Measurements from ENCODE around the gene ASCC2.
"Not testable (repeated sequence)": the region's sequence is repeated elsewhere in the genome, so short reads cannot be mapped to it uniquely, and the experiment has no call there.

Gene ASCC2

DNA sequence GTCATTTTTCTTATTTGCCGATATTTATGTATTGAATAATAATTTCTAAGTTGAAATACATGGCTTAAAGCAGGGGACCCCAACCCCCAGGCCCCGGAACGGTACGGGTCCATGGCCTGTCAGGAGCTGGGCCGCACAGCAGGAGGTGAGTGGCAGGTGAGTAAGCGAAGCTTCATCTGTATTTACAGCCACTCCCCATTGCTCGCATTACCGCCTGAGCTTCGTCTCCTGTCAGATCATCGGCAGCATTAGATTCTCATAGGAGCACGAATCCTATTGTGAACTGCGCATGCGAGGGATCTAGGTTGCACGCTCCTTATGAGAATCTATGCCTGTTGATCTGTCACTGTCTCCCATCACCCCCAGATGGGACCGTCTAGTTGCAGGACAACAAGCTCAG is 75.8 kb downstream of the ASCC2 start:
- TF ChIP-seq, protein P1, sequence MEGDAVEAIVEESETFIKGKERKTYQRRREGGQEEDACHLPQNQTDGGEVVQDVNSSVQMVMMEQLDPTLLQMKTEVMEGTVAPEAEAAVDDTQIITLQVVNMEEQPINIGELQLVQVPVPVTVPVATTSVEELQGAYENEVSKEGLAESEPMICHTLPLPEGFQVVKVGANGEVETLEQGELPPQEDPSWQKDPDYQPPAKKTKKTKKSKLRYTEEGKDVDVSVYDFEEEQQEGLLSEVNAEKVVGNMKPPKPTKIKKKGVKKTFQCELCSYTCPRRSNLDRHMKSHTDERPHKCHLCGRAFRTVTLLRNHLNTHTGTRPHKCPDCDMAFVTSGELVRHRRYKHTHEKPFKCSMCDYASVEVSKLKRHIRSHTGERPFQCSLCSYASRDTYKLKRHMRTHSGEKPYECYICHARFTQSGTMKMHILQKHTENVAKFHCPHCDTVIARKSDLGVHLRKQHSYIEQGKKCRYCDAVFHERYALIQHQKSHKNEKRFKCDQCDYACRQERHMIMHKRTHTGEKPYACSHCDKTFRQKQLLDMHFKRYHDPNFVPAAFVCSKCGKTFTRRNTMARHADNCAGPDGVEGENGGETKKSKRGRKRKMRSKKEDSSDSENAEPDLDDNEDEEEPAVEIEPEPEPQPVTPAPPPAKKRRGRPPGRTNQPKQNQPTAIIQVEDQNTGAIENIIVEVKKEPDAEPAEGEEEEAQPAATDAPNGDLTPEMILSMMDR (IDR thresholded peaks at IDR 0.05; ENCODE audit: control extremely low read depth, extremely low read depth, low read depth, missing control alignments): no peak
- POLR2A ChIA-PET: no interaction called here
- CTCF ChIA-PET: interaction anchor here (0.8 to 2.0 kb wide), 4 partner anchors 11 to 326 kb away, joined by 3 to 4 read pairs (median 3); no protein-coding TSS in a partner anchor
- no peak for DNase-seq (ENCODE audit: extremely low spot score)

DNA sequence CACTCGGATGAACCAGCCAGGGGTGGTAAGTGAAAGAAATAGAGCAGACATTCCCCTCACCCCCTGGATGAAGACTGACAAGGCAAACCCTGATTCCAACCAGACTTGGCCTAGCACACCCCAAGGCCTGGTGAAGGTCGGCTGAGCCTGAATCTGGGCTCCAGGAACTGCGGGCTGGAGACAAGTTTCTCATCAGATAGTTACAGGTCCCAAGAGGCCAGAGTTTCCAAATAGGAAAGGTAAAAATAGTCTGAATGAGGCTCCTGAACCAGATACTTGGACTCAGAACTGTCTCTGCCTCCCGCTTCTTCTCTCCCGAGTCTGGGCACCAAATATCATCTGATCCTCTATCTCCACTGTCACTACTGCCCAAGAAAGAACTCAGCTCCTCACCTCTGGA is 79.1 kb downstream of the ASCC2 start:
- POLR2A ChIA-PET: no interaction called here
- CTCF ChIA-PET: no interaction called here
- no peak for DNase-seq (ENCODE audit: extremely low spot score)
- TF ChIP-seq, protein P1 (IDR thresholded peaks at IDR 0.05; ENCODE audit: control extremely low read depth, extremely low read depth, low read depth, missing control alignments): no peak

DNA sequence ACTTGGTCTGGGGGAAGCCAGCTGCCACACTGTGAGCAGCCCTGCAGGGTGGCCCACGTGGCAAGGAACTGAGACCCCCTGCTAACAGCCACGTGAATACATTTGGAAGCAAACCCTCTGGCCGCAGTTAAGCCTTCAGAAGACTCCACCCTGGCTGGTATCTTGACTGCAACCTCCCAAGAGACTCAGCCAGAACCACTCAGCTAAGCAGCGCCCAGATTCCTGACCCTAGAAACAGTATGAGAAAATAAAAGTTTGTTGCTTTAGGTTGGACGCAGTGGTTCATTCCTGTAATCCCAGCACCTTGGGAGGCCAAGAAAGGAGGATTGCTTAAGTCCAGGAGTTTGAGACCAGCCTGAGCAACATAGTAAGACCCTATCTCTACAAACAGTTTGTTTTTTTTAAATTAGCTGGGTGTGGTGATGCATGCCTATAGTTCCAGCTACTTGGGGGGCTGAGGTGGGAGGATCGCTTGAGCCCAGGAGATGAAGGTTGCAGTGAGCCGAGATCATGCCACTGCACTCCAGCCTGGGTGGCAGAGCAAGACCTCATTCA is 79.9 kb downstream of the ASCC2 start:
- no peak for DNase-seq (ENCODE audit: extremely low spot score)
- CTCF ChIA-PET: no interaction called here
- POLR2A ChIA-PET: no interaction called here
- TF ChIP-seq, protein P1 (IDR thresholded peaks at IDR 0.05; ENCODE audit: control extremely low read depth, extremely low read depth, low read depth, missing control alignments): no peak

GRCh38 chr22:29757096-29757495 is 81.0 kb downstream of the ASCC2 start:
- CTCF ChIA-PET: no interaction called here
- TF ChIP-seq, protein P1 (IDR thresholded peaks at IDR 0.05; ENCODE audit: control extremely low read depth, extremely low read depth, low read depth, missing control alignments): no peak
- no peak for DNase-seq (ENCODE audit: extremely low spot score)
- POLR2A ChIA-PET: no interaction called here

DNA sequence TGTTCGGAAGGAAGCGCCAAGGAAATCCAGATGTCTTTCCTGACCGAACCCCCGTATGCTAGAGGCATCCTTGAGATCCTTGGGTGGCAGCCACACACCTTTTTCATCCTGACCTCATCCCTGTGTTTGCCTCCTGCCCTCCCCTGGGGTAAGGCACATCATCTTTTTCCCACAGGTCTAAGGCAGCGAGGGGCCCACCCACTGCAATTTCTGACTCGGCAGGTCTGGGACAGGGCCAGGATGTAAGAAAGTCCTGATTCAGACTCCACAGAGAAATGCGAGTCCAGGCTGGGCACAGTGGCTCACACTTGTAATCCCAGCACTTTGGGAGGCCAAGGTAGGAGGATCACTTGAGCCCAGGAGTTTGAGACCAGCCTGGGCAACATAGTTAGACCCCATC is 81.7 kb downstream of the ASCC2 start:
- ChIA-PET POLR2A (no interaction called here), CTCF (no interaction called here)
- no peak for DNase-seq (ENCODE audit: extremely low spot score)
- TF ChIP-seq, protein P1 (IDR thresholded peaks at IDR 0.05; ENCODE audit: control extremely low read depth, extremely low read depth, low read depth, missing control alignments): no peak

GRCh38 chr22:29755889-29756288 is 82.2 kb downstream of the ASCC2 start:
- ChIA-PET POLR2A (no interaction called here), CTCF (interaction anchor here (1.0 kb wide), 1 partner anchor 10 kb away, joined by 4 read pairs; the partner anchor contains the start of gene ZMAT5)
- TF ChIP-seq, protein P1 (IDR thresholded peaks at IDR 0.05; ENCODE audit: control extremely low read depth, extremely low read depth, low read depth, missing control alignments): no peak
- DNase-seq (ENCODE audit: extremely low spot score): no peak

GRCh38 chr22:29754658-29755395 is 83.2 kb downstream of the ASCC2 start:
- POLR2A ChIA-PET; DNase-seq (ENCODE audit: extremely low spot score): not testable (repeated sequence)
- CTCF ChIA-PET: interaction anchor here (1.0 kb wide), 1 partner anchor 11 kb away, joined by 4 read pairs; the partner anchor contains the start of gene ZMAT5

All from GM10248 (cell line).